Endothelial cell (in vitro differentiated cells): ENCODE results near the gene HAS3. TPM values are rescaled to one million over a fixed set of nuclear protein-coding genes. Genes with fewer than 3 reads are reported as not detected.

ENCODE experiments used
- DNase-seq: peaks from one replicate; pipeline ENCODE4 v3.0.0; 2021; ENCODE audit warnings: low spot score
- H3K27ac Mint-ChIP-seq: one replicate; pipeline ENCODE4 v1.8.0; 2021; ENCODE audit warnings: mixed read lengths, inconsistent platforms; ENCODE audit not compliant: unreplicated experiment
- H3K27me3 Mint-ChIP-seq: one replicate; pipeline ENCODE4 v1.8.0; 2021; ENCODE audit warnings: mild to moderate bottlenecking, moderate library complexity, mixed read lengths, inconsistent platforms; ENCODE audit not compliant: unreplicated experiment
- H3K36me3 Mint-ChIP-seq: one replicate; pipeline ENCODE4 v1.8.0; 2021; ENCODE audit warnings: mild to moderate bottlenecking, low read depth, mixed read lengths, inconsistent platforms; ENCODE audit not compliant: unreplicated experiment
- H3K4me1 Mint-ChIP-seq: one replicate; pipeline ENCODE4 v1.8.0; 2021; ENCODE audit warnings: mild to moderate bottlenecking, mixed read lengths, inconsistent platforms; ENCODE audit not compliant: unreplicated experiment
- H3K4me3 Mint-ChIP-seq: one replicate; pipeline ENCODE4 v1.8.0; 2021; ENCODE audit warnings: mild to moderate bottlenecking, mixed read lengths, inconsistent platforms; ENCODE audit not compliant: unreplicated experiment
- H3K9me3 Mint-ChIP-seq: one replicate; pipeline ENCODE4 v1.8.0; 2021; ENCODE audit warnings: mixed read lengths, inconsistent platforms; ENCODE audit not compliant: unreplicated experiment
- CTCF ChIP-seq: fragments of 200-600 bp; sonication (generic); IDR thresholded peaks from one replicate; pipeline ENCODE4 v1.5.0; 2021; ENCODE audit warnings: antibody characterized with exemption; ENCODE audit not compliant: unreplicated experiment
- total RNA-seq: library from RNA; stranded (reverse); fragmentation: NEBNext Ultra II Directional; extraction: Animal tissue kit (Norgen Biotek cat#: 25700); gene quantifications from one replicate; pipeline ENCODE4 v1.2.1, GENCODE V29; 2021; ENCODE audit not compliant: unreplicated experiment

HAS3 gene
- total RNA-seq, 1 donor from 2014 or later, result 2.7 TPM

DNA sequence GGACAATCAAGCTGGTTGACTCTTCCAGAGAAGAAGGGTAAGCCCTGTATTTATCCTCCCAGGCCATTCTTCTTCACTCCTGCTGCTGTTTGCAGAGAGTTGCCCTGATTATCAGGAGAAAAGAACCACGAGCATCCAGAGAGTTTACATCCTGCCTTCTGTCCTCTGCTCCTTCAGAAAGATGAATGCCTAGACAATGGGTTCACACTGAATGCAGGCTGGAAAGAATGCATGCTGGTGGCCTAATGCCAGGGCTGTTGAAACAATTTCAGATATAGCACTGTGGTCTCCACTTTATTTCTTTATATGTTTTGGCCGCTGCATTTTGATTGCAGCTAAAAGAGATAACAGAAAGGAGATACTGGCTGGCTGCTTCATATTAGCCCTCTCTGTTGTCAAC lies 21.2 kb upstream of the HAS3 start:
- H3K27me3 Mint-ChIP-seq, result peaks cover 8% of the 10 kb centered on the region
- no peak overlapping the region for H3K27ac Mint-ChIP-seq
- H3K36me3 Mint-ChIP-seq, result no peaks in the 10 kb centered on the region
- DNase-seq, result no peak
- no peak for TF ChIP-seq CTCF
- peaks cover 16% of the 10 kb centered on the region for H3K4me1 Mint-ChIP-seq
- H3K9me3 Mint-ChIP-seq, result no peaks in the 10 kb centered on the region
- H3K4me3 Mint-ChIP-seq, result no peak overlapping the region

GRCh38 chr16:69085032-69085695 lies 20.3 kb upstream of the HAS3 start:
- Mint-ChIP-seq H3K9me3 (no peaks in the 10 kb centered on the region), H3K4me1 (peaks cover 21% of the 10 kb centered on the region), H3K4me3 (no peak overlapping the region), H3K36me3 (no peaks in the 10 kb centered on the region), H3K27me3 (peaks cover 8% of the 10 kb centered on the region), H3K27ac (no peak overlapping the region)
- DNase-seq, result no peak
- no peak for TF ChIP-seq CTCF

DNA sequence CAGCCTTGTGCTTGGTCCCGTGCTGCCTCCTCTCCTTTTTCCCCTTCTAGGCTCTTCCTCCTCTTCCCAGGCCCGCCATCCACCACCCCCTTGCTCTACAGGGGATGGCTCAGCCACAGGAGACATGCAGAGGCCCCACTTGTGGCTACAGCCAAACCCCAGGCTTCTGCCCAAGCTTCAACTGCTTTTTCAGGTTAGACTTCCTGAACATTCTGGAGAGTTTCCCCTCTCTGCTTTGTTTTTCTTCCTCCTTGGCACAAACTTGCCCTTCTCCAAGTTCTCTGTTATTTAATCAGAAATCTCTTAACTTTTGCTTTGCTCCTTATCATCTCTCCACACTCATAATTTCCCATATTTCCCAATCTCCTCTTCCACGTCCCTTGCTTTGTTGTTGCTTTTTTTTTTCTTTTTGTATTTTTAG lies 18.3 kb upstream of the HAS3 start:
- peaks cover 8% of the 10 kb centered on the region for H3K27me3 Mint-ChIP-seq
- no peak overlapping the region for H3K4me3 Mint-ChIP-seq
- no peaks in the 10 kb centered on the region for H3K9me3 Mint-ChIP-seq
- H3K36me3 Mint-ChIP-seq, result no peaks in the 10 kb centered on the region
- DNase-seq, result no peak
- no peak for TF ChIP-seq CTCF
- H3K27ac Mint-ChIP-seq, result no peak overlapping the region
- H3K4me1 Mint-ChIP-seq, result peaks cover 21% of the 10 kb centered on the region

- no peak for TF ChIP-seq CTCF
- no peak for DNase-seq
- no peak overlapping the region for H3K27ac Mint-ChIP-seq
- H3K27me3 Mint-ChIP-seq, result peaks cover 8% of the 10 kb centered on the region
- H3K4me3 Mint-ChIP-seq, result no peak overlapping the region
- H3K9me3 Mint-ChIP-seq, result no peaks in the 10 kb centered on the region
- peaks cover 20% of the 10 kb centered on the region for H3K4me1 Mint-ChIP-seq
- H3K36me3 Mint-ChIP-seq, result no peaks in the 10 kb centered on the region
These were observed 16.8 kb upstream of the HAS3 start for GRCh38 chr16:69088684-69089083.

DNA sequence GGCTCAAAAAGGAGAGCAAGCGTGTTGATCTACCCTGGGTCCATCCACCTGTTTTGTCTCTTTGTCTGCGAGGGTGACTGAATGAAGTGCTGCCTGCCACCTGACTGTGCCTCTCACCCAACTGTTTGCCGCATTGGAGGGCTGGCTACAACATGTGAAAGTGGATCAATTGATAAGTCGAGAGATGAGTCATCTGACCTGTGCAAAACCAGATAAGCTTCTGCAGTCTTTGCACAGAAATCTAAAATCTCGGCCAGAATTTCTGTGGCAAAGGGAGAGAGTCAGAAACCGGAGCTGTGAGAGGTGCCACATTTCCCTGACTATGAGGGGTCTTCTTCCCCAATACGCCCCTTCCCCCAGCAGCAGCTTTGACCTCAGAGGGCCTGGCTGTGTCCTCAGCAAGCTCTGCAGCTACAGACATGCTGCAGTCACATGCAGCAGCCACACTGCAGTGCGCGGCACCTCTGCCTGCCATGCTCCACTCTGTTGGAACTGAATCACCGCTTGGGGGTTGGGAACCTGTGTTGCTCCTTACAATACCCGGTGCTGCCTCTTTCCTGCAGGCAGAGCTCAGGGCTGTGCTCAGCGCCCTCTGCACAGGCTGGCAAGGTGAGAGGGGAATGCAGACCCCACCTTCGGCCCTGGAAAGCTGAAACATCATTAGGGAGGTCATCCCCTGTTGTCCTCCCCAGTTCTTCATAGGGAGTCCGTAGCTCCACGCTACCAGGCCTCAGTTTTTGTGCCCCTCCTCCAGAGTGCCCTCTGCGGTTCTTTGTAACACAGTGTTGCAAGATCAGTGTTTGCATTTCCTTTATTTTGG lies 16.2 kb upstream of the HAS3 start:
- H3K4me1 Mint-ChIP-seq, result peaks cover 20% of the 10 kb centered on the region

More for the DNA sequence above, 16.2 kb upstream of the HAS3 start:
- TF ChIP-seq CTCF, result no peak
- peaks cover 6% of the 10 kb centered on the region for H3K27me3 Mint-ChIP-seq
- H3K36me3 Mint-ChIP-seq, result no peaks in the 10 kb centered on the region
- no peak overlapping the region for H3K27ac Mint-ChIP-seq
- no peaks in the 10 kb centered on the region for H3K9me3 Mint-ChIP-seq
- no peak overlapping the region for H3K4me3 Mint-ChIP-seq
- no peak for DNase-seq
